ENCODE data around the gene FAM120B. TPM values are rescaled to one million over a fixed set of nuclear protein-coding genes. Genes with fewer than 3 reads are reported as not detected.
A peak's percentile ranks its signal among the peaks of the same experiment; 100 is the strongest.

Gene FAM120B
- total RNA-seq, 5 donors from 2014 or later (not counting 1 experiment from before 2014, with no cell fraction given): 34.1 to 39.8 (median 38.0) TPM

- POLR2A ChIA-PET: no interaction called here
- Mint-ChIP-seq H3K4me3 (no peak overlapping the region), H3K27me3 (peaks cover 35 to 38% of the 10 kb centered on the region in 2 donors), H3K27ac (no peak overlapping the region), H3K9me3 (peaks cover 4 to 5% (median 5%) of the 10 kb centered on the region in 3 donors), H3K36me3 (peaks cover 3% of the 10 kb centered on the region), H3K4me1 (peaks cover 0 to 10% (median 7%) of the 10 kb centered on the region in 3 donors)
- H3K9me3 ChIP-seq: no peaks in the 10 kb centered on the region
- no peak overlapping the region for H3K4me3 ChIP-seq (ENCODE audit: control insufficient read depth in 1 of 2, extremely low read depth in 1 of 2, low read length in 1 of 2)
- H3K4me1 ChIP-seq (ENCODE audit: control insufficient read depth in 1 of 2, extremely low read depth in 1 of 2, insufficient read depth in 2 of 2, low read length in 2 of 2): peaks cover 7 to 17% of the 10 kb centered on the region in 2 experiments
- CTCF ChIA-PET: no interaction called here
- 80% methylated on average over 1 of the region's 1 CpG for whole genome bisulfite sequencing (ENCODE audit: insufficient coverage)
- peaks cover 10 to 35% of the 10 kb centered on the region in 2 experiments for H3K27me3 ChIP-seq (replicated peaks in 1 of 2; ENCODE audit: control insufficient read depth in 2 of 2, extremely low read depth in 1 of 2, insufficient read depth in 2 of 2, low read length in 1 of 2)
- no peak overlapping the region for H3K27ac ChIP-seq (ENCODE audit: low read length)
- DNase-seq (no peak), ATAC-seq (replicated peaks in 1 of 4) (no peak)
- H3K36me3 ChIP-seq (ENCODE audit: control insufficient read depth in 2 of 2, extremely low read depth in 1 of 2, insufficient read depth in 1 of 2, low read length in 1 of 2): no peaks in the 10 kb centered on the region
Measured at GRCh38 chr6:170301184-170301583, 5.4 kb upstream of the FAM120B start.

- Histone ChIP-seq H3K27me3 (replicated peaks in 1 of 2; ENCODE audit: control insufficient read depth in 2 of 2, extremely low read depth in 1 of 2, insufficient read depth in 2 of 2, low read length in 1 of 2) (peaks cover 0 to 10% of the 10 kb centered on the region in 2 experiments), H3K27ac (ENCODE audit: low read length) (no peak overlapping the region), H3K36me3 (ENCODE audit: control insufficient read depth in 2 of 2, extremely low read depth in 1 of 2, insufficient read depth in 1 of 2, low read length in 1 of 2) (no peaks in the 10 kb centered on the region), H3K9me3 (no peaks in the 10 kb centered on the region), H3K4me1 (ENCODE audit: control insufficient read depth in 1 of 2, extremely low read depth in 1 of 2, insufficient read depth in 2 of 2, low read length in 2 of 2) (peaks cover 18 to 36% of the 10 kb centered on the region in 2 experiments), H3K4me3 (ENCODE audit: control insufficient read depth in 1 of 2, extremely low read depth in 1 of 2, low read length in 1 of 2) (peak overlapping the region; percentile 76 to 95)
- peaks cover 4 to 5% (median 5%) of the 10 kb centered on the region in 3 donors for H3K9me3 Mint-ChIP-seq
- ATAC-seq (replicated peaks in 1 of 4) (peak in 2 of 4 experiments; percentile 13 to 15), DNase-seq (peak in 1 of 35 experiments; percentile 12)
- peak overlapping the region; percentile 75 to 96 (median 92) for H3K4me3 Mint-ChIP-seq
- ChIA-PET CTCF (no interaction called here), POLR2A (interaction anchor here in 1 of 2 donors (0.6 kb wide), 1 partner anchor 90 kb away, joined by 3 read pairs; no protein-coding TSS in a partner anchor)
- H3K36me3 Mint-ChIP-seq: peaks cover 7% of the 10 kb centered on the region
- H3K27ac Mint-ChIP-seq: peak overlapping the region in 1 of 2 donors; percentile 59
- peaks cover 18% of the 10 kb centered on the region in 2 donors for H3K27me3 Mint-ChIP-seq
- 22% methylated on average over 28 of the region's 29 CpGs for WGBS (ENCODE audit: insufficient coverage)
- H3K4me1 Mint-ChIP-seq: peaks cover 35 to 39% (median 39%) of the 10 kb centered on the region in 3 donors
Measured at GRCh38 chr6:170305805-170306323, 694 bp upstream of the FAM120B start.

- CTCF ChIA-PET: no interaction called here
- H3K27ac Mint-ChIP-seq: peak overlapping the region; percentile 94 to 98
- H3K4me1 Mint-ChIP-seq: peaks cover 45 to 50% (median 49%) of the 10 kb centered on the region in 3 donors
- DNase-seq: no peak
- H3K9me3 ChIP-seq: no peaks in the 10 kb centered on the region
- peak overlapping the region; percentile 86 for H3K27ac ChIP-seq (ENCODE audit: low read length)
- no peaks in the 10 kb centered on the region for H3K36me3 ChIP-seq (ENCODE audit: control insufficient read depth in 2 of 2, extremely low read depth in 1 of 2, insufficient read depth in 1 of 2, low read length in 1 of 2)
- peaks cover 0 to 5% of the 10 kb centered on the region in 2 experiments for H3K27me3 ChIP-seq (replicated peaks in 1 of 2; ENCODE audit: control insufficient read depth in 2 of 2, extremely low read depth in 1 of 2, insufficient read depth in 2 of 2, low read length in 1 of 2)
- peak overlapping the region; percentile 92 to 96 (median 93) for H3K4me3 Mint-ChIP-seq
- 31% methylated on average over 4 of the region's 15 CpGs for WGBS (ENCODE audit: insufficient coverage)
- ATAC-seq (replicated peaks in 1 of 4): no peak
- POLR2A ChIA-PET: no interaction called here
- H3K36me3 Mint-ChIP-seq: peaks cover 9% of the 10 kb centered on the region
- peak overlapping the region; percentile 76 to 95 for H3K4me3 ChIP-seq (ENCODE audit: control insufficient read depth in 1 of 2, extremely low read depth in 1 of 2, low read length in 1 of 2)
- peaks cover 18 to 38% of the 10 kb centered on the region in 2 experiments for H3K4me1 ChIP-seq (ENCODE audit: control insufficient read depth in 1 of 2, extremely low read depth in 1 of 2, insufficient read depth in 2 of 2, low read length in 2 of 2)
- H3K27me3 Mint-ChIP-seq: peaks cover 11 to 12% of the 10 kb centered on the region in 2 donors
- no peaks in the 10 kb centered on the region for H3K9me3 Mint-ChIP-seq
Measured at GRCh38 chr6:170307080-170307545, 555 bp downstream of the FAM120B start.

- WGBS (ENCODE audit: insufficient coverage): no CpG with 5 or more reads among the region's 1 CpG
- POLR2A ChIA-PET: interaction anchor here in 1 of 2 donors (0.7 kb wide), 1 partner anchor 58 kb away, joined by 3 read pairs; no protein-coding TSS in a partner anchor
- Histone ChIP-seq H3K4me1 (ENCODE audit: control insufficient read depth in 1 of 2, extremely low read depth in 1 of 2, insufficient read depth in 2 of 2, low read length in 2 of 2) (peaks cover 18 to 44% of the 10 kb centered on the region in 2 experiments), H3K36me3 (ENCODE audit: control insufficient read depth in 2 of 2, extremely low read depth in 1 of 2, insufficient read depth in 1 of 2, low read length in 1 of 2) (peaks cover 0 to 2% of the 10 kb centered on the region in 2 donors), H3K27me3 (replicated peaks in 1 of 2; ENCODE audit: control insufficient read depth in 2 of 2, extremely low read depth in 1 of 2, insufficient read depth in 2 of 2, low read length in 1 of 2) (peaks cover 0 to 5% of the 10 kb centered on the region in 2 experiments), H3K27ac (ENCODE audit: low read length) (no peak overlapping the region), H3K4me3 (ENCODE audit: control insufficient read depth in 1 of 2, extremely low read depth in 1 of 2, low read length in 1 of 2) (no peak overlapping the region), H3K9me3 (no peaks in the 10 kb centered on the region)
- CTCF ChIA-PET: no interaction called here
- H3K27me3 Mint-ChIP-seq: peaks cover 4 to 7% of the 10 kb centered on the region in 2 donors
- no peak for DNase-seq
- H3K4me1 Mint-ChIP-seq: peaks cover 60 to 64% (median 63%) of the 10 kb centered on the region in 3 donors
- no peaks in the 10 kb centered on the region for H3K9me3 Mint-ChIP-seq
- no peak for ATAC-seq (replicated peaks in 1 of 4)
- H3K4me3 Mint-ChIP-seq: peak overlapping the region; percentile 32 to 92 (median 54)
- peaks cover 9% of the 10 kb centered on the region for H3K36me3 Mint-ChIP-seq
- H3K27ac Mint-ChIP-seq: peak overlapping the region in 1 of 2 donors; percentile 50
Measured at GRCh38 chr6:170308761-170309160, 2.2 kb downstream of the FAM120B start.

- Mint-ChIP-seq H3K4me3 (peak overlapping the region in 1 of 3 donors; percentile 22), H3K27ac (no peak overlapping the region), H3K4me1 (peaks cover 78 to 80% (median 78%) of the 10 kb centered on the region in 3 donors), H3K9me3 (no peaks in the 10 kb centered on the region), H3K27me3 (no peaks in the 10 kb centered on the region), H3K36me3 (peaks cover 9% of the 10 kb centered on the region)
- no peaks in the 10 kb centered on the region for H3K9me3 ChIP-seq
- H3K36me3 ChIP-seq (ENCODE audit: control insufficient read depth in 2 of 2, extremely low read depth in 1 of 2, insufficient read depth in 1 of 2, low read length in 1 of 2): peaks cover 0 to 2% of the 10 kb centered on the region in 2 donors
- ChIA-PET POLR2A (no interaction called here), CTCF (interaction anchor here in 1 of 2 donors (1.2 kb wide), 1 partner anchor 33 kb away, joined by 4 read pairs; no protein-coding TSS in a partner anchor)
- no CpG with 5 or more reads among the region's 5 CpGs for WGBS (ENCODE audit: insufficient coverage)
- DNase-seq: no peak
- H3K4me3 ChIP-seq (ENCODE audit: control insufficient read depth in 1 of 2, extremely low read depth in 1 of 2, low read length in 1 of 2): no peak overlapping the region
- peaks cover 16 to 41% of the 10 kb centered on the region in 2 experiments for H3K4me1 ChIP-seq (ENCODE audit: control insufficient read depth in 1 of 2, extremely low read depth in 1 of 2, insufficient read depth in 2 of 2, low read length in 2 of 2)
- H3K27ac ChIP-seq (ENCODE audit: low read length): no peak overlapping the region
- H3K27me3 ChIP-seq (replicated peaks in 1 of 2; ENCODE audit: control insufficient read depth in 2 of 2, extremely low read depth in 1 of 2, insufficient read depth in 2 of 2, low read length in 1 of 2): no peaks in the 10 kb centered on the region
- ATAC-seq (replicated peaks in 1 of 4): no peak
Measured at GRCh38 chr6:170311696-170312095, 5.1 kb downstream of the FAM120B start.

GRCh38 chr6:170312876-170313275 lies 6.3 kb downstream of the FAM120B start:
- Mint-ChIP-seq H3K4me3 (no peak overlapping the region), H3K9me3 (no peaks in the 10 kb centered on the region), H3K4me1 (peaks cover 70 to 76% (median 75%) of the 10 kb centered on the region in 3 donors), H3K27me3 (no peaks in the 10 kb centered on the region), H3K36me3 (peaks cover 18% of the 10 kb centered on the region), H3K27ac (no peak overlapping the region)
- no peaks in the 10 kb centered on the region for H3K27me3 ChIP-seq (replicated peaks in 1 of 2; ENCODE audit: control insufficient read depth in 2 of 2, extremely low read depth in 1 of 2, insufficient read depth in 2 of 2, low read length in 1 of 2)
- no peak for ATAC-seq (replicated peaks in 1 of 4)
- no peak overlapping the region for H3K4me3 ChIP-seq (ENCODE audit: control insufficient read depth in 1 of 2, extremely low read depth in 1 of 2, low read length in 1 of 2)
- ChIA-PET CTCF (interaction anchor here in 1 of 2 donors (1.2 kb wide), 1 partner anchor 35 kb away, joined by 4 read pairs; no protein-coding TSS in a partner anchor), POLR2A (no interaction called here)
- H3K36me3 ChIP-seq (ENCODE audit: control insufficient read depth in 2 of 2, extremely low read depth in 1 of 2, insufficient read depth in 1 of 2, low read length in 1 of 2): peaks cover 0 to 10% of the 10 kb centered on the region in 2 donors
- DNase-seq: no peak
- WGBS (ENCODE audit: insufficient coverage): no CpG with 5 or more reads among the region's 2 CpGs
- peaks cover 8 to 30% of the 10 kb centered on the region in 2 experiments for H3K4me1 ChIP-seq (ENCODE audit: control insufficient read depth in 1 of 2, extremely low read depth in 1 of 2, insufficient read depth in 2 of 2, low read length in 2 of 2)
- H3K9me3 ChIP-seq: no peaks in the 10 kb centered on the region
- H3K27ac ChIP-seq (ENCODE audit: low read length): no peak overlapping the region

Measured in T-cell (primary cell).